GM23338 (cell line): ENCODE measurements around the gene CCDC71L. TPM values are rescaled to one million over a fixed set of nuclear protein-coding genes. Genes with fewer than 3 reads are reported as not detected.

Source experiments
- ATAC-seq: fragments of 200-7000 bp; cut with Tn5 transposase; 3 replicates; pipeline ENCODE4 v1.9.1; 2020
- DNase-seq: peaks from one replicate; pipeline ENCODE4 v3.0.0-alpha.2; 2015; ENCODE audit warnings: low spot score
- H2AFZ ChIP-seq: fragments of 200-600 bp; sonication (generic); 2 replicates; pipeline ENCODE4 v1.8.0; 2016; ENCODE audit warnings: antibody characterized with exemption, mild to moderate bottlenecking, moderate library complexity
- H3F3A ChIP-seq: fragments of 200-600 bp; sonication (generic); replicated peaks from 2 replicates; pipeline ENCODE4 v1.8.0; 2017; ENCODE audit warnings: antibody characterized with exemption, mixed run types, low read depth
- H3K27ac ChIP-seq: fragments of 200-600 bp; sonication (generic); 2 replicates; pipeline ENCODE4 v1.6.1; 2016; ENCODE audit warnings: low read depth
- H3K27me3 ChIP-seq: fragments of 200-600 bp; sonication (generic); 2 replicates; pipeline ENCODE4 v1.8.0; 2016; ENCODE audit warnings: mild to moderate bottlenecking, mixed run types, moderate library complexity; ENCODE audit not compliant: insufficient read depth
- H3K36me3 ChIP-seq: fragments of 200-600 bp; sonication (generic); 2 replicates; pipeline ENCODE4 v1.8.0; 2016; ENCODE audit warnings: mild to moderate bottlenecking; ENCODE audit not compliant: insufficient read depth
- H3K4me1 ChIP-seq: fragments of 200-600 bp; sonication (generic); 2 replicates; pipeline ENCODE4 v1.8.0; 2016; ENCODE audit warnings: mild to moderate bottlenecking, moderate library complexity; ENCODE audit not compliant: insufficient read depth
- H3K4me2 ChIP-seq: fragments of 200-600 bp; sonication (generic); 2 replicates; pipeline ENCODE4 v1.7.1; 2017; ENCODE audit warnings: mixed run types
- H3K4me3 ChIP-seq: fragments of 200-600 bp; sonication (generic); 2 replicates; pipeline ENCODE4 v1.6.1; 2016; ENCODE audit warnings: mixed run types
- H3K79me2 ChIP-seq: fragments of 200-600 bp; sonication (generic); replicated peaks from 2 replicates; pipeline ENCODE4 v1.8.0; 2017; ENCODE audit warnings: mild to moderate bottlenecking; ENCODE audit not compliant: insufficient read depth
- H3K9me2 ChIP-seq: fragments of 200-600 bp; sonication (generic); 2 replicates; pipeline ENCODE4 v1.8.0; 2017; ENCODE audit not compliant: insufficient read depth
- H4K20me1 ChIP-seq: fragments of 200-600 bp; sonication (generic); replicated peaks from 2 replicates; pipeline ENCODE4 v1.8.0; 2017; ENCODE audit warnings: mild to moderate bottlenecking; ENCODE audit not compliant: insufficient read depth
- H3K27ac Mint-ChIP-seq: 2 replicates; pipeline ENCODE4 v1.8.0; 2020; ENCODE audit warnings: inconsistent platforms, mild to moderate bottlenecking, moderate library complexity, mixed read lengths
- H3K27me3 Mint-ChIP-seq: 3 replicates; pipeline ENCODE4 v1.8.0; 2022; ENCODE audit warnings: low read depth, mild to moderate bottlenecking, moderate library complexity, mixed read lengths, inconsistent platforms; ENCODE audit not compliant: insufficient read depth, poor library complexity
- H3K36me3 Mint-ChIP-seq: 3 replicates; pipeline ENCODE4 v1.8.0; 2021; ENCODE audit warnings: low read depth, mild to moderate bottlenecking, inconsistent platforms, moderate library complexity, mixed read lengths
- H3K4me1 Mint-ChIP-seq: 3 replicates; pipeline ENCODE4 v1.8.0; 2020; ENCODE audit warnings: mild to moderate bottlenecking, inconsistent platforms, mixed read lengths
- H3K4me3 Mint-ChIP-seq: 3 replicates; pipeline ENCODE4 v1.8.0; 2021; ENCODE audit warnings: moderate library complexity, mild to moderate bottlenecking, inconsistent platforms, mixed read lengths
- H3K9me3 Mint-ChIP-seq: 3 replicates; pipeline ENCODE4 v1.8.0; 2020; ENCODE audit warnings: moderate library complexity, mild to moderate bottlenecking, inconsistent platforms, mixed read lengths
- CREB1 ChIP-seq: fragments of 250-450 bp; sonication (Bioruptor Pico); IDR thresholded peaks from 2 replicates; pipeline ENCODE4 v1.5.0; 2020; ENCODE audit warnings: low read depth, mild to moderate bottlenecking, moderate library complexity
- EZH2 ChIP-seq: fragments of 200-600 bp; sonication (generic); IDR thresholded peaks from one replicate; pipeline ENCODE4 v1.8.0; 2017; ENCODE audit warnings: antibody characterized with exemption, mild to moderate bottlenecking, low read depth; ENCODE audit not compliant: unreplicated experiment
- EZH2phosphoT487 ChIP-seq: fragments of 200-600 bp; sonication (generic); IDR thresholded peaks from one replicate; pipeline ENCODE4 v1.8.1; 2018; ENCODE audit warnings: antibody characterized with exemption; ENCODE audit not compliant: unreplicated experiment
- JUNB ChIP-seq: IDR thresholded peaks from one replicate; pipeline ENCODE4 v1.6.1; 2016; ENCODE audit warnings: antibody characterized with exemption; ENCODE audit not compliant: unreplicated experiment
- NANOG ChIP-seq: IDR thresholded peaks from 2 replicates; pipeline ENCODE4 v1.6.1; 2016; ENCODE audit warnings: antibody characterized with exemption, borderline replicate concordance
- POLR2AphosphoS5 ChIP-seq: IDR thresholded peaks from 2 replicates; pipeline ENCODE4 v1.6.1; 2016; ENCODE audit warnings: antibody characterized with exemption, low read depth
- STAT1 ChIP-seq: IDR thresholded peaks from one replicate; pipeline ENCODE4 v1.6.1; 2016; ENCODE audit warnings: antibody characterized with exemption; ENCODE audit not compliant: unreplicated experiment
- ZNF114 ChIP-seq: fragments of 250-450 bp; sonication (Bioruptor Pico); IDR thresholded peaks from 2 replicates; pipeline ENCODE4 v1.5.0; 2020; ENCODE audit warnings: mild to moderate bottlenecking, moderate library complexity
- ZNF331 ChIP-seq: fragments of 250-450 bp; sonication (Bioruptor Pico); IDR thresholded peaks from 2 replicates; pipeline ENCODE4 v1.5.0; 2020; ENCODE audit warnings: low read depth, mild to moderate bottlenecking, moderate library complexity
- polyA plus RNA-seq: library from polyadenylated mRNA; unstranded; fragments of >200 nt; fragmentation: Nextera tagmentation; extraction: Ambion mirVana; gene quantifications from 2 replicates; pipeline ENCODE4 v1.2.1, GENCODE V29; 2016
- total RNA-seq: library from RNA; depleted of rRNA; stranded (reverse); fragments of >200 nt; shearing (Covaris generic); gene quantifications from 2 replicates; pipeline ENCODE4 v1.2.3, GENCODE V29; 2014
- TF ChIP-seq, protein P1 (sequence below), 2 experiments: fragments of 200-600 bp in 1 of 2; sonication (generic) in 1 of 2; conservative IDR thresholded peaks; 2 replicates each; pipeline versions ENCODE4 v1.5.1 to v1.6.1; 2016 to 2017; ENCODE audit warnings: antibody characterized with exemption in 2 of 2, low read depth in 2 of 2, mild to moderate bottlenecking in 2 of 2, moderate library complexity in 1 of 2
- TF ChIP-seq, protein P2 (sequence below): IDR thresholded peaks from one replicate; pipeline ENCODE4 v1.6.1; 2018; ENCODE audit warnings: antibody characterized with exemption; ENCODE audit not compliant: unreplicated experiment
- TF ChIP-seq, protein P3 (sequence below): fragments of 250-450 bp; sonication (Bioruptor Pico); IDR thresholded peaks from 2 replicates; pipeline ENCODE4 v1.5.0; 2020; ENCODE audit warnings: mild to moderate bottlenecking, moderate library complexity
- TF ChIP-seq, protein P4 (sequence below): IDR thresholded peaks from 2 replicates; pipeline ENCODE4 v1.6.1; 2016; ENCODE audit warnings: antibody characterized with exemption

The CCDC71L gene
- total and polyA plus RNA-seq, 2 experiments from 2014 or later = 8.4 to 32.3 TPM

DNA sequence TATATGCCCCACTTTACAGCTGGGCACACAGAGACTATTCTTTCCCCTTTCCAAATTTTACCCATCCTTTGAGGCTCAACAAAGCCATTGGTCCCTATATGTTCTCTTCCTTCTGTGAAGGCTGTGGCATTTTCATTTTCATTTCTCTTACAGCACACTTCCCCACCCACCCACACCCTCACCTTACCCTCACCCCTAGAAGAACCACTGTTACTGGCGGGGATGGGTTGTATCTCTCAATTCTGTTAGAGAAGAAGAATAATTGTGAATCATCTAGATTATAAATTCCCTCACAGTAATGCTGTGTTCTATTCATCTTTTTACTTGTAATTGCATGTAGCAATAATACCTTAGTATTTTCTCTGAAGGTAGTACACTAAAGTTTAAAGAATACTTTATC lies 10.2 kb upstream of the CCDC71L start (continued):
- TF ChIP-seq EZH2phosphoT487 = no peak

DNA sequence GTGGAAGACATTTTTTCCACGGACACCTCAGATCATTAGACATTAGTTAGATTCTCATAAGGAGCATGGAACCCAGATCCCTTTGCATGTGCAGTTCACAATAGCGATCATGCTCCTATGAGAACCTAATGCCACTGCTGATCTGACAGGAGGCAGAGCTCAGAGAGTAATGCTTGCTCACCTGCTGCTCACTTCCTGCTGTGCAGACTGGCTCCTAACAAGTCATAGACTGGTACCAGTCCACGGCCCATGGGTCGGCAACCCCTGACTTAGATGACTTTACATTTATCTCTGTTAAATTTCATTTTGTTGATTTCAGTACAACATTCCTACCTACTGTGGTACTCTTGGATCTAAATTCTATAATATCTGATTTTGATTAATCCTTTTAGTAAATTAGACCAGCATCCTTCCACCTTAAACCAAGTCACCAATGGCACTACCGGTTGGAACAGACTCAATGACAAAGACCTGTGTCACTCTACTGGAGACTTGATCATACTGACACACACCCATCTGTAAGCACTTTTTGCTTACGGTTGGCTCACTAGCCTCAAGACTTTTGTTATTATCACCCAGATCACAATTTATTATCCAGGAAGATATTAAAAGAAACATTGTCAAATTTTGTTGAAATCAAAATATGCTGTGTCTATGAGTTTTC lies 8.0 kb upstream of the CCDC71L start:
- H3K27me3 Mint-ChIP-seq = no peaks in the 10 kb centered on the region
- H3K9me3 Mint-ChIP-seq = no peaks in the 10 kb centered on the region
- no peaks in the 10 kb centered on the region for H3K36me3 Mint-ChIP-seq
- Histone ChIP-seq H3K36me3 (no peaks in the 10 kb centered on the region), H3K4me1 (no peaks in the 10 kb centered on the region), H3K27ac (no peak overlapping the region), H4K20me1 (no peaks in the 10 kb centered on the region), H3K4me3 (no peak overlapping the region), H2AFZ (no peak overlapping the region), H3F3A (no peaks in the 10 kb centered on the region), H3K4me2 (no peak overlapping the region), H3K27me3 (no peaks in the 10 kb centered on the region), H3K9me2 (no peaks in the 10 kb centered on the region; the same call in 1 of the 2 replicates), H3K79me2 (no peaks in the 10 kb centered on the region)
- DNase-seq = no peak
- TF ChIP-seq STAT1 = no peak
- no peak for TF ChIP-seq POLR2AphosphoS5
- TF ChIP-seq, protein P1, sequence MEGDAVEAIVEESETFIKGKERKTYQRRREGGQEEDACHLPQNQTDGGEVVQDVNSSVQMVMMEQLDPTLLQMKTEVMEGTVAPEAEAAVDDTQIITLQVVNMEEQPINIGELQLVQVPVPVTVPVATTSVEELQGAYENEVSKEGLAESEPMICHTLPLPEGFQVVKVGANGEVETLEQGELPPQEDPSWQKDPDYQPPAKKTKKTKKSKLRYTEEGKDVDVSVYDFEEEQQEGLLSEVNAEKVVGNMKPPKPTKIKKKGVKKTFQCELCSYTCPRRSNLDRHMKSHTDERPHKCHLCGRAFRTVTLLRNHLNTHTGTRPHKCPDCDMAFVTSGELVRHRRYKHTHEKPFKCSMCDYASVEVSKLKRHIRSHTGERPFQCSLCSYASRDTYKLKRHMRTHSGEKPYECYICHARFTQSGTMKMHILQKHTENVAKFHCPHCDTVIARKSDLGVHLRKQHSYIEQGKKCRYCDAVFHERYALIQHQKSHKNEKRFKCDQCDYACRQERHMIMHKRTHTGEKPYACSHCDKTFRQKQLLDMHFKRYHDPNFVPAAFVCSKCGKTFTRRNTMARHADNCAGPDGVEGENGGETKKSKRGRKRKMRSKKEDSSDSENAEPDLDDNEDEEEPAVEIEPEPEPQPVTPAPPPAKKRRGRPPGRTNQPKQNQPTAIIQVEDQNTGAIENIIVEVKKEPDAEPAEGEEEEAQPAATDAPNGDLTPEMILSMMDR (conservative IDR thresholded peaks at IDR 0.05; ENCODE audit: low read depth in 2 of 2) = no peak
- no peak for TF ChIP-seq ZNF114 (CRISPR knock-in tag)
- TF ChIP-seq EZH2phosphoT487 = no peak
- no peak for TF ChIP-seq ZNF331 (CRISPR knock-in tag)
- TF ChIP-seq JUNB = no peak
- TF ChIP-seq, protein P2, sequence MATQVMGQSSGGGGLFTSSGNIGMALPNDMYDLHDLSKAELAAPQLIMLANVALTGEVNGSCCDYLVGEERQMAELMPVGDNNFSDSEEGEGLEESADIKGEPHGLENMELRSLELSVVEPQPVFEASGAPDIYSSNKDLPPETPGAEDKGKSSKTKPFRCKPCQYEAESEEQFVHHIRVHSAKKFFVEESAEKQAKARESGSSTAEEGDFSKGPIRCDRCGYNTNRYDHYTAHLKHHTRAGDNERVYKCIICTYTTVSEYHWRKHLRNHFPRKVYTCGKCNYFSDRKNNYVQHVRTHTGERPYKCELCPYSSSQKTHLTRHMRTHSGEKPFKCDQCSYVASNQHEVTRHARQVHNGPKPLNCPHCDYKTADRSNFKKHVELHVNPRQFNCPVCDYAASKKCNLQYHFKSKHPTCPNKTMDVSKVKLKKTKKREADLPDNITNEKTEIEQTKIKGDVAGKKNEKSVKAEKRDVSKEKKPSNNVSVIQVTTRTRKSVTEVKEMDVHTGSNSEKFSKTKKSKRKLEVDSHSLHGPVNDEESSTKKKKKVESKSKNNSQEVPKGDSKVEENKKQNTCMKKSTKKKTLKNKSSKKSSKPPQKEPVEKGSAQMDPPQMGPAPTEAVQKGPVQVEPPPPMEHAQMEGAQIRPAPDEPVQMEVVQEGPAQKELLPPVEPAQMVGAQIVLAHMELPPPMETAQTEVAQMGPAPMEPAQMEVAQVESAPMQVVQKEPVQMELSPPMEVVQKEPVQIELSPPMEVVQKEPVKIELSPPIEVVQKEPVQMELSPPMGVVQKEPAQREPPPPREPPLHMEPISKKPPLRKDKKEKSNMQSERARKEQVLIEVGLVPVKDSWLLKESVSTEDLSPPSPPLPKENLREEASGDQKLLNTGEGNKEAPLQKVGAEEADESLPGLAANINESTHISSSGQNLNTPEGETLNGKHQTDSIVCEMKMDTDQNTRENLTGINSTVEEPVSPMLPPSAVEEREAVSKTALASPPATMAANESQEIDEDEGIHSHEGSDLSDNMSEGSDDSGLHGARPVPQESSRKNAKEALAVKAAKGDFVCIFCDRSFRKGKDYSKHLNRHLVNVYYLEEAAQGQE = no peak
- TF ChIP-seq, protein P3, sequence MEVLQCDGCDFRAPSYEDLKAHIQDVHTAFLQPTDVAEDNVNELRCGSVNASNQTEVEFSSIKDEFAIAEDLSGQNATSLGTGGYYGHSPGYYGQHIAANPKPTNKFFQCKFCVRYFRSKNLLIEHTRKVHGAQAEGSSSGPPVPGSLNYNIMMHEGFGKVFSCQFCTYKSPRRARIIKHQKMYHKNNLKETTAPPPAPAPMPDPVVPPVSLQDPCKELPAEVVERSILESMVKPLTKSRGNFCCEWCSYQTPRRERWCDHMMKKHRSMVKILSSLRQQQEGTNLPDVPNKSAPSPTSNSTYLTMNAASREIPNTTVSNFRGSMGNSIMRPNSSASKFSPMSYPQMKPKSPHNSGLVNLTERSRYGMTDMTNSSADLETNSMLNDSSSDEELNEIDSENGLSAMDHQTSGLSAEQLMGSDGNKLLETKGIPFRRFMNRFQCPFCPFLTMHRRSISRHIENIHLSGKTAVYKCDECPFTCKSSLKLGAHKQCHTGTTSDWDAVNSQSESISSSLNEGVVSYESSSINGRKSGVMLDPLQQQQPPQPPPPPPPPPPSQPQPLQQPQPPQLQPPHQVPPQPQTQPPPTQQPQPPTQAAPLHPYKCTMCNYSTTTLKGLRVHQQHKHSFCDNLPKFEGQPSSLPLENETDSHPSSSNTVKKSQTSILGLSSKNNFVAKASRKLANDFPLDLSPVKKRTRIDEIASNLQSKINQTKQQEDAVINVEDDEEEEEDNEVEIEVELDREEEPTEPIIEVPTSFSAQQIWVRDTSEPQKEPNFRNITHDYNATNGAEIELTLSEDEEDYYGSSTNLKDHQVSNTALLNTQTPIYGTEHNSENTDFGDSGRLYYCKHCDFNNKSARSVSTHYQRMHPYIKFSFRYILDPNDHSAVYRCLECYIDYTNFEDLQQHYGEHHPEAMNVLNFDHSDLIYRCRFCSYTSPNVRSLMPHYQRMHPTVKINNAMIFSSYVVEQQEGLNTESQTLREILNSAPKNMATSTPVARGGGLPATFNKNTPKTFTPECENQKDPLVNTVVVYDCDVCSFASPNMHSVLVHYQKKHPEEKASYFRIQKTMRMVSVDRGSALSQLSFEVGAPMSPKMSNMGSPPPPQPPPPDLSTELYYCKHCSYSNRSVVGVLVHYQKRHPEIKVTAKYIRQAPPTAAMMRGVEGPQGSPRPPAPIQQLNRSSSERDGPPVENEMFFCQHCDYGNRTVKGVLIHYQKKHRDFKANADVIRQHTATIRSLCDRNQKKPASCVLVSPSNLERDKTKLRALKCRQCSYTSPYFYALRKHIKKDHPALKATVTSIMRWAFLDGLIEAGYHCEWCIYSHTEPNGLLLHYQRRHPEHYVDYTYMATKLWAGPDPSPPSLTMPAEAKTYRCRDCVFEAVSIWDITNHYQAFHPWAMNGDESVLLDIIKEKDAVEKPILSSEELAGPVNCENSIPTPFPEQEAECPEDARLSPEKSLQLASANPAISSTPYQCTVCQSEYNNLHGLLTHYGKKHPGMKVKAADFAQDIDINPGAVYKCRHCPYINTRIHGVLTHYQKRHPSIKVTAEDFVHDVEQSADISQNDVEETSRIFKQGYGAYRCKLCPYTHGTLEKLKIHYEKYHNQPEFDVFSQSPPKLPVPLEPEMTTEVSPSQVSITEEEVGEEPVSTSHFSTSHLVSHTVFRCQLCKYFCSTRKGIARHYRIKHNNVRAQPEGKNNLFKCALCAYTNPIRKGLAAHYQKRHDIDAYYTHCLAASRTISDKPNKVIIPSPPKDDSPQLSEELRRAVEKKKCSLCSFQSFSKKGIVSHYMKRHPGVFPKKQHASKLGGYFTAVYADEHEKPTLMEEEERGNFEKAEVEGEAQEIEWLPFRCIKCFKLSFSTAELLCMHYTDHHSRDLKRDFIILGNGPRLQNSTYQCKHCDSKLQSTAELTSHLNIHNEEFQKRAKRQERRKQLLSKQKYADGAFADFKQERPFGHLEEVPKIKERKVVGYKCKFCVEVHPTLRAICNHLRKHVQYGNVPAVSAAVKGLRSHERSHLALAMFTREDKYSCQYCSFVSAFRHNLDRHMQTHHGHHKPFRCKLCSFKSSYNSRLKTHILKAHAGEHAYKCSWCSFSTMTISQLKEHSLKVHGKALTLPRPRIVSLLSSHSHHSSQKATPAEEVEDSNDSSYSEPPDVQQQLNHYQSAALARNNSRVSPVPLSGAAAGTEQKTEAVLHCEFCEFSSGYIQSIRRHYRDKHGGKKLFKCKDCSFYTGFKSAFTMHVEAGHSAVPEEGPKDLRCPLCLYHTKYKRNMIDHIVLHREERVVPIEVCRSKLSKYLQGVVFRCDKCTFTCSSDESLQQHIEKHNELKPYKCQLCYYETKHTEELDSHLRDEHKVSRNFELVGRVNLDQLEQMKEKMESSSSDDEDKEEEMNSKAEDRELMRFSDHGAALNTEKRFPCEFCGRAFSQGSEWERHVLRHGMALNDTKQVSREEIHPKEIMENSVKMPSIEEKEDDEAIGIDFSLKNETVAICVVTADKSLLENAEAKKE (CRISPR knock-in tag) = no peak
- TF ChIP-seq, protein P4, sequence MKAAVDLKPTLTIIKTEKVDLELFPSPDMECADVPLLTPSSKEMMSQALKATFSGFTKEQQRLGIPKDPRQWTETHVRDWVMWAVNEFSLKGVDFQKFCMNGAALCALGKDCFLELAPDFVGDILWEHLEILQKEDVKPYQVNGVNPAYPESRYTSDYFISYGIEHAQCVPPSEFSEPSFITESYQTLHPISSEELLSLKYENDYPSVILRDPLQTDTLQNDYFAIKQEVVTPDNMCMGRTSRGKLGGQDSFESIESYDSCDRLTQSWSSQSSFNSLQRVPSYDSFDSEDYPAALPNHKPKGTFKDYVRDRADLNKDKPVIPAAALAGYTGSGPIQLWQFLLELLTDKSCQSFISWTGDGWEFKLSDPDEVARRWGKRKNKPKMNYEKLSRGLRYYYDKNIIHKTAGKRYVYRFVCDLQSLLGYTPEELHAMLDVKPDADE = no peak
- no peak for TF ChIP-seq NANOG
- TF ChIP-seq CREB1 (CRISPR knock-in tag) = no peak
- no peak for TF ChIP-seq EZH2
- no peaks in the 10 kb centered on the region for H3K4me1 Mint-ChIP-seq
- ATAC-seq = no peak
- H3K4me3 Mint-ChIP-seq = no peak overlapping the region
- H3K27ac Mint-ChIP-seq = no peak overlapping the region
